GM10266 (cell line): ENCODE measurements around the gene VEPH1.
A peak's percentile ranks its signal among the peaks of the same experiment; 100 is the strongest.

Experiments
- DNase-seq: peaks from one replicate; pipeline ENCODE4 v3.0.0; 2012; ENCODE audit errors: extremely low spot score
- CTCF ChIP-seq: IDR thresholded peaks from 2 replicates; pipeline ENCODE4 v1.5.1; 2012; ENCODE audit warnings: mild to moderate bottlenecking, low read depth; ENCODE audit not compliant: control insufficient read depth, insufficient read depth; ENCODE audit errors: missing control alignments

Gene VEPH1

GRCh38 chr3:157541506-157542236 is 38.5 kb upstream of the VEPH1 start:
- no peak for DNase-seq

GRCh38 chr3:157540656-157541055 is 37.4 kb upstream of the VEPH1 start:
- DNase-seq, result no peak
- no peak for TF ChIP-seq CTCF

More at GRCh38 chr3:157541506-157542236, 38.5 kb upstream of the VEPH1 start:
- TF ChIP-seq CTCF, result no peak

- no peak for TF ChIP-seq CTCF
- DNase-seq, result no peak
These were observed 32.5 kb upstream of the VEPH1 start for GRCh38 chr3:157535667-157536066.

- DNase-seq, result no peak
- no peak for TF ChIP-seq CTCF
These were observed 31.5 kb upstream of the VEPH1 start for GRCh38 chr3:157534725-157535161.

GRCh38 chr3:157533298-157534070 is 30.3 kb upstream of the VEPH1 start:
- TF ChIP-seq CTCF, result no peak
- DNase-seq, result no peak

GRCh38 chr3:157532529-157533297 is 29.5 kb upstream of the VEPH1 start:
- peak; percentile 69 for DNase-seq
- TF ChIP-seq CTCF, result peak; percentile 73
